ENCODE results near the gene RHOT2. TPM values are rescaled to one million over a fixed set of nuclear protein-coding genes. Genes with fewer than 3 reads are reported as not detected.
A peak's percentile ranks its signal among the peaks of the same experiment; 100 is the strongest.

Gene RHOT2
- polyA plus RNA-seq, 1 donor (not counting 4 experiments of a cell fraction or from before 2014, with no cell fraction given): 58.7 TPM

- peaks cover 2 to 3% of the 10 kb centered on the region in 2 experiments for H3K36me3 ChIP-seq (ENCODE audit: control insufficient read depth in 2 of 2, extremely low read depth in 1 of 2, insufficient read depth in 2 of 2, low read length in 2 of 2)
- dilution Hi-C loops (cut with MboI; ENCODE audit: extremely low pct_ligation_motif_present, low sequenced_read_pairs): no loop called here
- peaks cover 2% of the 10 kb centered on the region for H4K20me1 ChIP-seq (ENCODE audit: control insufficient read depth, extremely low read depth, insufficient read depth, low read length)
- H3K4me1 ChIP-seq (ENCODE audit: control insufficient read depth, extremely low read depth, insufficient read depth, low read length): peaks cover 20% of the 10 kb centered on the region
- H3K4me2 ChIP-seq (ENCODE audit: control insufficient read depth, extremely low read depth, insufficient read depth, low read depth, low read length): peak overlapping the region; percentile 10
- no peaks in the 10 kb centered on the region for H3K27me3 ChIP-seq (ENCODE audit: control insufficient read depth, extremely low read depth, insufficient read depth, low read length)
- peak overlapping the region; percentile 49 for H3K27ac ChIP-seq (ENCODE audit: control insufficient read depth, insufficient read depth, low read length)
- H3K4me3 ChIP-seq (ENCODE audit: control insufficient read depth in 2 of 3, extremely low read depth in 1 of 3, insufficient read depth in 2 of 3, low read depth in 1 of 3, low read length in 3 of 3): no peak overlapping the region
- H3K9ac ChIP-seq (ENCODE audit: control insufficient read depth, extremely low read depth, insufficient read depth, low read length): no peak overlapping the region
- H3K9me3 ChIP-seq (ENCODE audit: control insufficient read depth, low read depth, low read length): no peaks in the 10 kb centered on the region
- H3K79me2 ChIP-seq (ENCODE audit: control insufficient read depth, insufficient read depth, low read length): no peaks in the 10 kb centered on the region
- H3K9me1 ChIP-seq (ENCODE audit: control insufficient read depth, extremely low read depth, insufficient read depth, low read length): no peaks in the 10 kb centered on the region
- DNase-seq (ENCODE audit: low read depth, low spot score) (peak; percentile 52), FAIRE-seq (peak; percentile 13)
- TF ChIP-seq EZH2 (IDR thresholded peaks at IDR 0.05; ENCODE audit: low read length) (no peak), CTCF (optimal IDR thresholded peaks at IDR 0.05 in 1 of 3, IDR thresholded peaks at IDR 0.05 in 1 of 3, conservative IDR thresholded peaks at IDR 0.05 in 1 of 3; ENCODE audit: extremely low read depth in 1 of 3, insufficient read depth in 2 of 3, low read length in 3 of 3) (no peak)
- no peak overlapping the region for H2AFZ ChIP-seq (ENCODE audit: control insufficient read depth, low read length)
Measured at GRCh38 chr16:626787-627453, 41.0 kb upstream of the RHOT2 start.

- Histone ChIP-seq H3K27me3 (ENCODE audit: control insufficient read depth, extremely low read depth, insufficient read depth, low read length) (no peaks in the 10 kb centered on the region), H3K9ac (ENCODE audit: control insufficient read depth, extremely low read depth, insufficient read depth, low read length) (no peak overlapping the region), H3K79me2 (ENCODE audit: control insufficient read depth, insufficient read depth, low read length) (no peaks in the 10 kb centered on the region), H3K9me1 (ENCODE audit: control insufficient read depth, extremely low read depth, insufficient read depth, low read length) (no peaks in the 10 kb centered on the region), H4K20me1 (ENCODE audit: control insufficient read depth, extremely low read depth, insufficient read depth, low read length) (no peaks in the 10 kb centered on the region), H3K4me1 (ENCODE audit: control insufficient read depth, extremely low read depth, insufficient read depth, low read length) (peaks cover 15% of the 10 kb centered on the region), H3K36me3 (ENCODE audit: control insufficient read depth in 2 of 2, extremely low read depth in 1 of 2, insufficient read depth in 2 of 2, low read length in 2 of 2) (peaks cover 2 to 3% of the 10 kb centered on the region in 2 experiments), H3K27ac (ENCODE audit: control insufficient read depth, insufficient read depth, low read length) (no peak overlapping the region), H3K4me2 (ENCODE audit: control insufficient read depth, extremely low read depth, insufficient read depth, low read depth, low read length) (no peak overlapping the region), H3K9me3 (ENCODE audit: control insufficient read depth, low read depth, low read length) (no peaks in the 10 kb centered on the region), H2AFZ (ENCODE audit: control insufficient read depth, low read length) (no peak overlapping the region), H3K4me3 (ENCODE audit: control insufficient read depth in 2 of 3, extremely low read depth in 1 of 3, insufficient read depth in 2 of 3, low read depth in 1 of 3, low read length in 3 of 3) (no peak overlapping the region)
- dilution Hi-C loops (cut with MboI; ENCODE audit: extremely low pct_ligation_motif_present, low sequenced_read_pairs): no loop called here
- FAIRE-seq (no peak), DNase-seq (ENCODE audit: low read depth, low spot score) (no peak)
- TF ChIP-seq EZH2 (IDR thresholded peaks at IDR 0.05; ENCODE audit: low read length): no peak
- no peak for TF ChIP-seq CTCF (optimal IDR thresholded peaks at IDR 0.05 in 1 of 3, IDR thresholded peaks at IDR 0.05 in 1 of 3, conservative IDR thresholded peaks at IDR 0.05 in 1 of 3; ENCODE audit: extremely low read depth in 1 of 3, insufficient read depth in 2 of 3, low read length in 3 of 3)
Measured at GRCh38 chr16:627454-628239, 40.3 kb upstream of the RHOT2 start.

Measured in keratinocyte (primary cell).